ENCODE measurements around the gene CCDC177.

CCDC177 gene

DNA sequence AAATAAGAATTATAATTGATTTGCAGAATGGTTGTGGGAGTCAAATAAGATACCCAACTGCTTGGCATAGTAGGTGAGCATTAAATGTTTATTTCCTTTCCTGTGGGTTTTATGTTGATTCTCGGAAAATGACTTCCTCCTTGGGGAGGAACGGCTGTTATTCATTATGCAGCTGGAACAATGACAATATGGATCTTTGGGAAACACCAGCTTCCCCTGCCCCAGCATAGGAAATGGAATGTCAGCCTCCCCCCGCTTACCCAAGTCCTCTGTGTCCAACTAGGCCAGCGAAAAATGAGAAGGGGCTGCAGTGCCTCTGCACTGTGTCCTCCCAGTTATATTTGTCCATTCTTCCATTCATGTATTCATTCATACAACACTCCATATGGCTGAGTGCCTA, 11.7 kb upstream of the CCDC177 start:
- H3F3A ChIP-seq (ENCODE audit: insufficient read depth, low read length) = no peaks in the 10 kb centered on the region
- H3K79me2 ChIP-seq (ENCODE audit: insufficient read depth, low read length) = no peaks in the 10 kb centered on the region
- H3K9me2 ChIP-seq (ENCODE audit: low read depth, low read length) = no peaks in the 10 kb centered on the region
- H4K20me1 ChIP-seq (ENCODE audit: insufficient read depth, low read length) = no peaks in the 10 kb centered on the region
- H3K36me3 ChIP-seq (ENCODE audit: insufficient read depth, low read length) = no peaks in the 10 kb centered on the region
- no peak overlapping the region for H3K9ac ChIP-seq (ENCODE audit: low read length)
- no peaks in the 10 kb centered on the region for H3K27me3 ChIP-seq (ENCODE audit: insufficient read depth, low read length)
- no peaks in the 10 kb centered on the region for H3K9me3 ChIP-seq (ENCODE audit: low read length)
- TF ChIP-seq, protein P1, sequence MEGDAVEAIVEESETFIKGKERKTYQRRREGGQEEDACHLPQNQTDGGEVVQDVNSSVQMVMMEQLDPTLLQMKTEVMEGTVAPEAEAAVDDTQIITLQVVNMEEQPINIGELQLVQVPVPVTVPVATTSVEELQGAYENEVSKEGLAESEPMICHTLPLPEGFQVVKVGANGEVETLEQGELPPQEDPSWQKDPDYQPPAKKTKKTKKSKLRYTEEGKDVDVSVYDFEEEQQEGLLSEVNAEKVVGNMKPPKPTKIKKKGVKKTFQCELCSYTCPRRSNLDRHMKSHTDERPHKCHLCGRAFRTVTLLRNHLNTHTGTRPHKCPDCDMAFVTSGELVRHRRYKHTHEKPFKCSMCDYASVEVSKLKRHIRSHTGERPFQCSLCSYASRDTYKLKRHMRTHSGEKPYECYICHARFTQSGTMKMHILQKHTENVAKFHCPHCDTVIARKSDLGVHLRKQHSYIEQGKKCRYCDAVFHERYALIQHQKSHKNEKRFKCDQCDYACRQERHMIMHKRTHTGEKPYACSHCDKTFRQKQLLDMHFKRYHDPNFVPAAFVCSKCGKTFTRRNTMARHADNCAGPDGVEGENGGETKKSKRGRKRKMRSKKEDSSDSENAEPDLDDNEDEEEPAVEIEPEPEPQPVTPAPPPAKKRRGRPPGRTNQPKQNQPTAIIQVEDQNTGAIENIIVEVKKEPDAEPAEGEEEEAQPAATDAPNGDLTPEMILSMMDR (IDR thresholded peaks at IDR 0.05; ENCODE audit: low read length) = no peak
- no peak for TF ChIP-seq EZH2 (IDR thresholded peaks at IDR 0.05; ENCODE audit: borderline replicate concordance, low read length)
- H2AFZ ChIP-seq (ENCODE audit: low read length) = no peak overlapping the region
- no peak overlapping the region for H3K27ac ChIP-seq (ENCODE audit: low read depth, low read length, poor library complexity, severe bottlenecking)
- H3K4me3 ChIP-seq (ENCODE audit: low read depth, low read length, poor library complexity, severe bottlenecking) = no peak overlapping the region
- H3K4me2 ChIP-seq (ENCODE audit: low read length) = no peak overlapping the region
- no peaks in the 10 kb centered on the region for H3K4me1 ChIP-seq (ENCODE audit: insufficient read depth, low read length, severe bottlenecking)

DNA sequence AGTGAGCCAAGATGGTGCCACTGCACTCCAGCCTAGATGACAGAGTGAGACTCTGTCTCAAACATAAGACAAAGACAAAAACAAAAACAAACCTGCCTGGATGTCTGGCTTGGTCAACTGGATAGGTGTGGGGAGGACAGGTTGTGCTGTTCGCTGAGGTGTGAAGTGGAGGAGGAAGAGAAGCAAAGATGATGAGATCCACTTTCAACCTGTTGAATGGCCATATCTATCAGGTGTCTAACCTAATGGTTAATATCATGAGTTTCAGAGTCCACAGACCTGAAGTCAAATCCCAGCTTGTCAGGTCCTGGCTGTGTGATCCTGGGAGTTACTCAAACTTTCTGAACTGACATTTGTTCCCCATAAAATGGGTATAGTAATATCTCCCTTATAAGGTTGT, 9.7 kb upstream of the CCDC177 start:
- no peak overlapping the region for H3K27ac ChIP-seq (ENCODE audit: low read depth, low read length, poor library complexity, severe bottlenecking)
- no peaks in the 10 kb centered on the region for H3K4me1 ChIP-seq (ENCODE audit: insufficient read depth, low read length, severe bottlenecking)
- no peak overlapping the region for H2AFZ ChIP-seq (ENCODE audit: low read length)
- no peak overlapping the region for H3K9ac ChIP-seq (ENCODE audit: low read length)
- H3K79me2 ChIP-seq (ENCODE audit: insufficient read depth, low read length) = no peaks in the 10 kb centered on the region
- H4K20me1 ChIP-seq (ENCODE audit: insufficient read depth, low read length) = no peaks in the 10 kb centered on the region
- no peaks in the 10 kb centered on the region for H3F3A ChIP-seq (ENCODE audit: insufficient read depth, low read length)
- TF ChIP-seq, protein P1 (IDR thresholded peaks at IDR 0.05; ENCODE audit: low read length) = no peak
- no peak for TF ChIP-seq EZH2 (IDR thresholded peaks at IDR 0.05; ENCODE audit: borderline replicate concordance, low read length)
- H3K36me3 ChIP-seq (ENCODE audit: insufficient read depth, low read length) = no peaks in the 10 kb centered on the region
- H3K9me3 ChIP-seq (ENCODE audit: low read length) = no peaks in the 10 kb centered on the region
- H3K4me3 ChIP-seq (ENCODE audit: low read depth, low read length, poor library complexity, severe bottlenecking) = no peak overlapping the region
- H3K9me2 ChIP-seq (ENCODE audit: low read depth, low read length) = no peaks in the 10 kb centered on the region
- no peak overlapping the region for H3K4me2 ChIP-seq (ENCODE audit: low read length)
- no peaks in the 10 kb centered on the region for H3K27me3 ChIP-seq (ENCODE audit: insufficient read depth, low read length)

DNA sequence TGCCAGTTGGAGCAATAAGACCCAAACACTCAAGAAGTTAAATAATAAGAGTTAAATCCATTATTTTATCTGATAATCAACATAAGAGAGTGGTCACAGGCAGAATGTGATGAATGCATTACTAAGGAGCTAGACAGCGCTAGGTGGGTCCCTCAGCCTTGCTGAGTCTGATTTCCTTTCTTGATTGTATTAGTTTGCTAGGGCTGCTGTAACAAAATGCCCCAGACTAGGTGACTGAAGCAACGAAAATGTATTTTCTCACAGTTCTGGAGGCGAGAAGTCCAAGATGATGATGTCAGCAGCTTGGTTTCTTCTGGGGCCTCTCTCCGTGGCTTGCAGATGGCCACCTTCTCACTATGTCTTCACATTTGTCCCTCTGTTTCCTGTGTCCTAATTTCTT, 8.2 kb upstream of the CCDC177 start:
- H3K4me1 ChIP-seq (ENCODE audit: insufficient read depth, low read length, severe bottlenecking) = no peaks in the 10 kb centered on the region
- no peaks in the 10 kb centered on the region for H3K36me3 ChIP-seq (ENCODE audit: insufficient read depth, low read length)
- no peaks in the 10 kb centered on the region for H3K9me3 ChIP-seq (ENCODE audit: low read length)
- no peak overlapping the region for H3K4me3 ChIP-seq (ENCODE audit: low read depth, low read length, poor library complexity, severe bottlenecking)
- H3K4me2 ChIP-seq (ENCODE audit: low read length) = no peak overlapping the region
- no peak overlapping the region for H3K9ac ChIP-seq (ENCODE audit: low read length)
- no peaks in the 10 kb centered on the region for H4K20me1 ChIP-seq (ENCODE audit: insufficient read depth, low read length)
- H2AFZ ChIP-seq (ENCODE audit: low read length) = no peak overlapping the region
- no peaks in the 10 kb centered on the region for H3F3A ChIP-seq (ENCODE audit: insufficient read depth, low read length)
- H3K27ac ChIP-seq (ENCODE audit: low read depth, low read length, poor library complexity, severe bottlenecking) = no peak overlapping the region
- H3K9me2 ChIP-seq (ENCODE audit: low read depth, low read length) = no peaks in the 10 kb centered on the region
- TF ChIP-seq EZH2 (IDR thresholded peaks at IDR 0.05; ENCODE audit: borderline replicate concordance, low read length) = no peak
- TF ChIP-seq, protein P1 (IDR thresholded peaks at IDR 0.05; ENCODE audit: low read length) = no peak
- H3K27me3 ChIP-seq (ENCODE audit: insufficient read depth, low read length) = no peaks in the 10 kb centered on the region
- H3K79me2 ChIP-seq (ENCODE audit: insufficient read depth, low read length) = no peaks in the 10 kb centered on the region
